MM.1S (cell line): ENCODE measurements around the gene MANEAL.

Experiments
- EZH2 ChIP-seq: fragments of 300-600 bp; sonication (generic); optimal IDR thresholded peaks from 2 replicates; pipeline ENCODE3; 2017; ENCODE audit warnings: low read depth, mild to moderate bottlenecking, antibody characterized with exemption, low read length, mixed read lengths
- TF ChIP-seq, protein P1 (sequence below): fragments of 300-600 bp; sonication (generic); IDR thresholded peaks from 2 replicates; pipeline ENCODE4 v1.5.1; 2016; ENCODE audit warnings: antibody characterized with exemption, low read length, mixed read lengths

DNA sequence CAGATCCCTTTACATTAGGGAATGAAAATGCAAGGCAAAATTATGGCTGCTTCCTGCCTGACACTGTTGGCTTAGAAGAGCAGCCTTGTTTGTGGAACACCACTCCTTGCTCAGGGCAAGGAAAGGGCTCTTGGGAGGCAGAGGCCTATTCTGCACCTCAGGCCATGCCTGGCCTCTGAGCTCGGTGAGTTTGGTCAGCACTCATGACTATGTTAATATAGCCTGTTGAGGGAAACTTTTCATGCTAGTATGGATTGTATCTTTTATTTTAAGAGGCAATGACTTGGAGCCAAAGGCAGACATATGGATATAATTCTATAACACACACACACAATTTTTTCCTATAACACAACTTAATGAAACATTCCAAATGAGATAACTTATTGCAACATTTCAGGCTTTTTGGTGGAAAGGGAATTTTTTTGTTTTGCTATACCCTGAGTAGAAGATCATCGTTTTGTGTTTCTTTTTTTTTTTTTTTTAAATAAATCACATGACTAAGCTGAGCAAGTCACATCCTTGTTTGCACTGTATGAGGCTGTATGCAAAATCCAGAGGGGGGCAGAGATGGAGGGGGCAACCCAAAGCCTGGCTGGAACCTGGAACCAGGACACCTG lies 20.0 kb downstream of the MANEAL start:
- TF ChIP-seq, protein P1, sequence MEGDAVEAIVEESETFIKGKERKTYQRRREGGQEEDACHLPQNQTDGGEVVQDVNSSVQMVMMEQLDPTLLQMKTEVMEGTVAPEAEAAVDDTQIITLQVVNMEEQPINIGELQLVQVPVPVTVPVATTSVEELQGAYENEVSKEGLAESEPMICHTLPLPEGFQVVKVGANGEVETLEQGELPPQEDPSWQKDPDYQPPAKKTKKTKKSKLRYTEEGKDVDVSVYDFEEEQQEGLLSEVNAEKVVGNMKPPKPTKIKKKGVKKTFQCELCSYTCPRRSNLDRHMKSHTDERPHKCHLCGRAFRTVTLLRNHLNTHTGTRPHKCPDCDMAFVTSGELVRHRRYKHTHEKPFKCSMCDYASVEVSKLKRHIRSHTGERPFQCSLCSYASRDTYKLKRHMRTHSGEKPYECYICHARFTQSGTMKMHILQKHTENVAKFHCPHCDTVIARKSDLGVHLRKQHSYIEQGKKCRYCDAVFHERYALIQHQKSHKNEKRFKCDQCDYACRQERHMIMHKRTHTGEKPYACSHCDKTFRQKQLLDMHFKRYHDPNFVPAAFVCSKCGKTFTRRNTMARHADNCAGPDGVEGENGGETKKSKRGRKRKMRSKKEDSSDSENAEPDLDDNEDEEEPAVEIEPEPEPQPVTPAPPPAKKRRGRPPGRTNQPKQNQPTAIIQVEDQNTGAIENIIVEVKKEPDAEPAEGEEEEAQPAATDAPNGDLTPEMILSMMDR = no peak
- no peak for TF ChIP-seq EZH2
